Activated CD4-positive, alpha-beta T cell treated with anti-CD3 and anti-CD28 coated beads, Interleukin-2, amount 50 U/mL, for 16 hours (primary cell): ENCODE measurements around the gene ARHGAP45.
"Not testable (repeated sequence)": the region's sequence is repeated elsewhere in the genome, so short reads cannot be mapped to it uniquely, and the experiment has no call there.

Source experiments
- DNase-seq: peaks from one replicate; pipeline ENCODE4 v3.0.0-alpha.2; 2020

Gene ARHGAP45

GRCh38 chr19:1121395-1121794 lies 54.4 kb downstream of the ARHGAP45 start:
- DNase-seq: no peak

GRCh38 chr19:1122021-1122971 lies 55.3 kb downstream of the ARHGAP45 start:
- no peak for DNase-seq

GRCh38 chr19:1122972-1123363 lies 56.0 kb downstream of the ARHGAP45 start:
- DNase-seq: peak; percentile 83

GRCh38 chr19:1123381-1123780 lies 56.4 kb downstream of the ARHGAP45 start:
- DNase-seq: no peak

GRCh38 chr19:1123885-1124677 lies 57.1 kb downstream of the ARHGAP45 start:
- no peak for DNase-seq

- no peak for DNase-seq
Observed at GRCh38 chr19:1125601-1126467, 58.9 kb downstream of the ARHGAP45 start.

DNA sequence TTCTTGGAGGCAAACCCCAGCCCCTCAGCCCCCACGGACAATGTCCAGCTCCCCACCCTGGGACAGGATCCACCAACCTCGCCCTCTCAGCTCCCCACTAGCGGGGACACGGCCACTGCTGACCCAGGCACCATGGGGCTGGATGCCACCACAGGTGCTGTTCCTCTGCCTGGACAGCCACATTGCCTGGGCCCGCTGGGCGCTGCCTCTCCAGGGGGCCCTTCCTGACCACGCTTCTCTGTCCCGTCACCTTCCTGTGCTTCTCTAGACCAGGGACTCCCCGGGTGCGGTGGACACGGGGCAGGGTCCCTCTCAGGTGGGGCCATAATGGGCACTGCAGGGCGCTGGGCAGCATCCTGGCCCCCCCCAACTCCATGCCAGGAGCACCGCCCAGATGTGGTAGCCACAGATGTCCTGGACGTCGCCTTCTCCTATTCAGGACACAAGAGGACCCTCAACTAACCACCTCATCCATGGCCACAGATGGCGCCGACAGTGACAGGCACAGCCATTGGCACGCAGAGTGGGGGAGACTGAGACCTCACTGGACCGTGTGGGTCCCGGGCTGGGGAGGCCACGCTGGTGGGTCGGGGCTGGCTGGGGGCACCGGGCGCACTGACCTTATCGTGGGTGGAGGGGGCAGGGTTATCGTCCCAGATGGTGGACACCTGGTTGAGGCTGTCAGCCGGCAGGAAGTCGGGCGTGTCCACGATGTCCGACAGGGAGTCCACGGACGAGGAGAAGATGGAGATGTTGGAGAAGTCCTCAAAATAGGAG lies 60.2 kb downstream of the ARHGAP45 start:
- no peak for DNase-seq

DNA sequence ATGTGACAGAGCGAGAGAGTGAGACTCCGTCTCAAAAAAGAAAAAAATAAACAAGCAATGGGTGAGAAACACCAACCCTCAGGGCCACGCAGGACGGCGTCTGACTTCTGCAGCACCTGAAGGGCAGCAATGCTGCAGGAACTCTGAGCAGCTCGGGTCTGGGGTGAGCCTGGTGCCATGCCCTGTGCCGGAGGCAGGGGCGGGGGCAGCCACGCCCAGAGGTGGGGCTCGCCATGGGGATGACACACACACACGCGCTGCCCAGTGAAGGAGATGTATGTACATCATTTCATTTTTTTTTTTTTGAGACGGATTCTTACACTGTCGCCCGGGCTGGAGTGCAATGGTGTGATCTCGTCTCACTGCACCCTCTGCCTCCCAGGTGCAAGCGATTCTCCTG lies 61.1 kb downstream of the ARHGAP45 start:
- no peak for DNase-seq

GRCh38 chr19:1129084-1129483 lies 62.1 kb downstream of the ARHGAP45 start:
- not testable (repeated sequence) for DNase-seq

- DNase-seq: no peak
Observed at GRCh38 chr19:1129535-1129934, 62.6 kb downstream of the ARHGAP45 start.

DNA sequence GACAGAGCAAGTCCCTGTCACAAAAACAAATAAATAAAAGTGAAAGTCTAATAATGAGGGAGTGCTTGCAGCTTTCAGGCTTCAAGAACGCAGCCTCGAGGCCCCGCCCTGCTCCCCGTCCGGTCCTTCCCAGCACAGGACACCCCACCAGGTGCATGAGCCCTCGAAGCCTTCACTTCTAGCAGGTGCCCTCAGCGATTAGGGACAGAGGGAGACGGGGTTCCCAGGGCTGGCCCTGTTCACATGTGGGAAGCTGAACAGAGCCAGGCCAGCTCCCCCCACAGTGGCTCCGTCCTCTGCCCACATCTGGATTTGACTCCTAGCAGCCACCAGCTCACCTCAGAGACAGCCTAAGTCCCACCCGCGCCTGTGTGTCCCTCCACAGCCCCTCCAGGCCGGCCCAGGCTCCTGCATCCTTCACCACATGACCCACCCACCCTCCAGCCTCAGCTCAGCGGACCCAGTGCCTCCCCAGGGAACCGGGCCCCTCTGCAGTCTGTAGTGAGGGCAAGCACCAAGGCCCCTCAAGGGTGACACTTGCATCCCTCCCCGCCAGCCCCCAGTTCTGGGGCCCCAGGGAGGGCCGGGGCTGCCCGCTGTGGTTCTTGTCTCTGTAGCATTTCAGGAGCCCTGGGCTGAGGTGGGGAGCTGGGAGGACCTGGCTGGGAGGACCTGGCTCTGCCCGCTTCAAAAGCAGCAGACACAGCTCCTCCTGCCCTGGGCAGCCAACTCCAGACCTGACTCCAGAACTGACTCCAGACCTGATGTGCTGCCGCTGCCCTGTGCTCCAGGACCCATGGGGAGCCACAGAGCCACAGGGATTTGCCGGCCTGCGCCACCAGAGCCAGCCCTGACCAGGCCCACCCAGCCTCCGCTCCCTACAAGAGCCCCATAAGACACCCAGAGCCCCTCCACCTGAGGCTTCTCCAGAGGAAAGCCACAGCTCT lies 64.1 kb downstream of the ARHGAP45 start:
- DNase-seq: peak; percentile 55

DNA sequence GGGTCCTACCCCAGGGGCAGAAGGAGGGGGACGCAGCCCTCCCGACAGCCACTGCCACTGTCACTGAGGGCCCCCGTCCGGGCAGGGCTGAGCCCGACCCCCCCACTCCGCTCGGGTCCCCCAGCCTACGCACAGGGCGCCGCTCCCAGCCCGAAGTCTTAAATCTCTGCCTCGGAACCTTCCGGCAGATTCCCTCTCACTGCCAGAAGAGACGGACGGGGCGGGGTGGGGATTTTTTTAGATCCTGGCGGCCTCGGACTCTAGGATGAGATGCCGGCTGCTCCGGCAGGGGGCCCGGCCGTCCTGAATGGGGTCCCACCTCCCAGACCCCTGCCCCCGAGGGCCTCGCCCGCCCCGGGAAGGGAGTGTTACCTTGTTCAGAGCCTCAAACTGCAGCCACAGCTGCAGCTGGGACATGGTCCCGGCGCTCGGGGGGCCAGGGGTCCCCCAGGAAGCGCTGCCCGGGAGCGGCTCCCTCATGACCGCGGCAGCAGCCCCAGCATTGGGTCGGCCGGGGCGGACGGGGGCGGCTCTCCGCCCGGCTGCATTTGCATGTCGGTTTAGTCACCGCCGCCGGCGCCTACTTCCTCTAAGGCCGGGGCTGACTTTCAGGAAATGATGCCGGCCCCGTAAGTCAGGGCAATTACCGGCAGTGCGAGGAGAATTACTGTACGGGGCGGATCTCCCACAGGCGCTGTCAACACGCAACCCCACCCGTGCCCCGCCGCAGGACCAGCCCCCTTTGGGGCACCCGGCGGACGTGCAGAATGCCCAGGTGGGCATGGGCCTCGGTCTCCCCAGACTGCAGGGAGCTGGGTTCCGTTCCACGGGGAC lies 65.0 kb downstream of the ARHGAP45 start:
- peak; percentile 92 for DNase-seq

DNA sequence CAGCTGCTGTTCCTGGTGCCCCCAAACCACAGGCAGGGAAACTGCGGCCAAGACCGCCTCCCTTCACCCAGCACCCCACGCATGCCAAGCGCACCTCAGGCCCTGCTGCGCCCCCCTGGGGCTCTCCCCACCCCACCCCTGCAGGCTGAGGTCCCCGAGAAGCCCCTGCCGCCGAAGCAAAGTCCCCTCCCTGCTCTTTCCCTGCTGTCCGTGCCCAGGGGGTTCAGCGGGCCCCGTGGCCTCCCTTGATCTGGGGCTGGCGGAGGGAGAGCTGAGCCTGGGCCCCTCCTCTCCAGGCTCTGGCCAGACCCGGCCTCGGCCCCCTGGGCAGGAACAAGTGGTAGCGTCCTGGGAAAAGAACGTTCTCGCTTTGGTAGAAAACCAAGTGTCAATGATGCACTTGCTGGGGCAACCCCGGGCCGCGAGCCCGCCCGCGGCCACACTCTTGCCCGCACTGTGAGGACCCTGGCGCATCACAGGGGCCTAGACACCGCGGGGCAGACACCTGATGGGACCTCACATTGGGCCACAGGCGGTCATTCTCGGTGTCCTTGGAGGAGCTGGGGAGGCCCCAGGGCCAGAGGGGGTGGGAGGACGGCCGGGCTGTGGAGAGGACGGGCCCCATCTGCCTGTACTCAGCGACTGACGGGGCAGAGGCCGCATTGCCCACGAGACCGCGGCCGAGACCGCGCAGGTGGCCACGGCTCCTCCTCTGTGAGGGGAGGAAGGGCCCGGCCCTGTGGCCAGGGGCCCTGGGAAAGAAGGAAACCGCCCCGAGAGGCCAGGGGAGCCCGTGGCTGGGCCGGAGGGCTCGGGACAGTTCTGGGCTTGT lies 65.8 kb downstream of the ARHGAP45 start:
- DNase-seq: peak; percentile 48

- peak; percentile 92 for DNase-seq
Observed at GRCh38 chr19:1133471-1133929, 66.5 kb downstream of the ARHGAP45 start.

GRCh38 chr19:1134431-1134830 lies 67.5 kb downstream of the ARHGAP45 start:
- DNase-seq: no peak

- DNase-seq: no peak
Observed at GRCh38 chr19:1135454-1135853, 68.5 kb downstream of the ARHGAP45 start.

- no peak for DNase-seq
Observed at GRCh38 chr19:1136201-1136600, 69.2 kb downstream of the ARHGAP45 start.
